GM12872 (cell line): Measurements from ENCODE around the gene SPSB1.

ENCODE experiments used
- TF ChIP-seq, protein P1 (sequence below): IDR thresholded peaks from 3 replicates; pipeline ENCODE4 v1.5.1; 2011; ENCODE audit warnings: low read depth, mild to moderate bottlenecking, low read length, moderate library complexity; ENCODE audit not compliant: insufficient read depth

Gene SPSB1

DNA sequence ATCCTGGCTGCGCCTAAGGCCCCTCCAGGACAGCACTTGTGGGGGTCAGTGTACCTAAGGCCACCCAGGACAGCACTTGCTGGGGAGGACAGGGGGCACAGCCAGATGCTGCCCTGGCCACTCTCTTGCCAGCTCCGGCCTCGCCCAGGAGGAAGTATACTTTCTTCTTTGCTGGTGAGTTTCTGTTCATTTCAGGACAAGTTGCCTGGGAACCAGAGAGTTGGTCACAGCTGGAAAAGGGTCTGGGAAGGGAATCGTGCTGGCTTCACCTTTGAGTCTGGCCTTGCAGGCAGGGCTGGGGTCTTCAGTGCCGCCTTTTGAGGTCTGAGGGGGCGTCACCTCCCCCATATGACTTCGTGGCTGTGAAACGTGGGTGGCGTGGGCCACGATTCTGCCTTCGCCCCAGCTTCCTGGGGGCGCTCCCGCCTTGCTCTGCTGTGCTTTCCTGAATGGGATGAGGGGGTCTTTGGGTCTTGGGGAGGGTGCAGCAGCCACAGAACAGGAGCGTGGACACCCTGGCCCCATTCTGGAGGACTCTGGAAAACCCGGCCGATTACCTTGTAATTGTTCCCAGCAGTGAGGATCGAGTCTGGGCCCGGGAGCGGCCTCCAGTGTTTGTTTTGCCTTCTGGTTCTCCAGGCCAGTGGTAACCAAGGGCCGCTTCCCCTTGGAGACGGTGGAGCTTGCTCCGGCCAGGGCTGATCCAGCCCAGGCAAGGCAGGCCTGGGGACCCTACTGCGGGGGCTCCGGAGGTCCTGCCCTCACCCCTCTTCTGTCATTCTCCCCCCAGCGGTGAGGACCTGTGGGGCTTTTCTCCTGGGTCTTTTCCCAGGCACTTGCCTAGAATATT, 45.9 kb downstream of the SPSB1 start:
- TF ChIP-seq, protein P1, sequence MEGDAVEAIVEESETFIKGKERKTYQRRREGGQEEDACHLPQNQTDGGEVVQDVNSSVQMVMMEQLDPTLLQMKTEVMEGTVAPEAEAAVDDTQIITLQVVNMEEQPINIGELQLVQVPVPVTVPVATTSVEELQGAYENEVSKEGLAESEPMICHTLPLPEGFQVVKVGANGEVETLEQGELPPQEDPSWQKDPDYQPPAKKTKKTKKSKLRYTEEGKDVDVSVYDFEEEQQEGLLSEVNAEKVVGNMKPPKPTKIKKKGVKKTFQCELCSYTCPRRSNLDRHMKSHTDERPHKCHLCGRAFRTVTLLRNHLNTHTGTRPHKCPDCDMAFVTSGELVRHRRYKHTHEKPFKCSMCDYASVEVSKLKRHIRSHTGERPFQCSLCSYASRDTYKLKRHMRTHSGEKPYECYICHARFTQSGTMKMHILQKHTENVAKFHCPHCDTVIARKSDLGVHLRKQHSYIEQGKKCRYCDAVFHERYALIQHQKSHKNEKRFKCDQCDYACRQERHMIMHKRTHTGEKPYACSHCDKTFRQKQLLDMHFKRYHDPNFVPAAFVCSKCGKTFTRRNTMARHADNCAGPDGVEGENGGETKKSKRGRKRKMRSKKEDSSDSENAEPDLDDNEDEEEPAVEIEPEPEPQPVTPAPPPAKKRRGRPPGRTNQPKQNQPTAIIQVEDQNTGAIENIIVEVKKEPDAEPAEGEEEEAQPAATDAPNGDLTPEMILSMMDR, result no peak

DNA sequence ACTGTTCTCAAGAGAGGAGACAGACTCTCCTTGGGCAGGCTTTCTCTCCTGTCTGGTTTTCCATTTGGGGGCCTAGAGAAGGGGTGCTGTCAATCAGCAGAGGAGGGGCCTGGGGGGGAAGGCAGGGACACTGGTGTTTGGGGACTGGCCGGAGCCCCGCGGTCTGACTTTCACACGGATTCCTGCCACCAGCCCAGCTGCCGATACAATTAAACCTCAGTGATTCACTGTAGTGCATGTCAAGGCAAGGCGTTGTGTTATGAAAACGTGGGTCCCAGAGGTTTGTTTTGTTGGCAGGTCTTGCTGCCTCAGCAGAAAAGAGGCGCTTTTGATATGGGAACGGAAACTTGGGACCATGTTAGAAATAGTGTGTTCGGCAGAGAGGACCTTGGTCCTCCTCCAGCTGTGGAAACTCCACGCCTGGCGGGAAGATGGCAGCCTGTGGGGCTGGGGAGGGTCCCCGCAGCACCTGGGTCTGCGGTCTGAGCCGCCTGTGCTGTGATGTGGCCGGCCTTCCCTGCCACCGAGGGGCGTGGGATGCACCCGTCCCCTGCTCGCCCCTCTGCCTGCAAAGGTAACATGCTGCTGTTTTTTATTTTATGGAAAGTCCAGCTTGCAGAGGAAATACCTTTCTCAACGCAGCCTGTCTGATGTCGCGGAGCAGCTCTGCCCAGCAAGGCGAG, 47.6 kb downstream of the SPSB1 start:
- TF ChIP-seq, protein P1, result no peak

DNA sequence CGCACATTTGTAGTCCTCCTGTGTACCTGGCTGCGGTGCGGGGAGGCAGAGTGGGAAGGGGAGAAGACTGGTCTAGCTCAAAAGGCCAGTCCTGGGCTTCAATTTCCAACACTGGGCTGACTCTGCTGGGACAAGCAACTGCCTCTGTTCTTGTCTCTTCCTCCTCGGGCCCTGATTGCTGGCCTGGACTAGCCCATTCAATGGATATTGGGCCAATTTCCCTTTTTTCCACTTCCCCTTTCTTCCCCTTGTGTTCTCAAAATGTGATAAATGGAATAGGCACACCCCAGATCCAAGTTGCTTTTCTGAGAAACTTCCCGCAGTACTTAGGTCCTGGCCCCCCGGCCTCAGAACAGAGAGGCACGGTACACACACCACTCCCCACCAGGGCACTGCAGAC, 48.2 kb downstream of the SPSB1 start:
- TF ChIP-seq, protein P1, result no peak

DNA sequence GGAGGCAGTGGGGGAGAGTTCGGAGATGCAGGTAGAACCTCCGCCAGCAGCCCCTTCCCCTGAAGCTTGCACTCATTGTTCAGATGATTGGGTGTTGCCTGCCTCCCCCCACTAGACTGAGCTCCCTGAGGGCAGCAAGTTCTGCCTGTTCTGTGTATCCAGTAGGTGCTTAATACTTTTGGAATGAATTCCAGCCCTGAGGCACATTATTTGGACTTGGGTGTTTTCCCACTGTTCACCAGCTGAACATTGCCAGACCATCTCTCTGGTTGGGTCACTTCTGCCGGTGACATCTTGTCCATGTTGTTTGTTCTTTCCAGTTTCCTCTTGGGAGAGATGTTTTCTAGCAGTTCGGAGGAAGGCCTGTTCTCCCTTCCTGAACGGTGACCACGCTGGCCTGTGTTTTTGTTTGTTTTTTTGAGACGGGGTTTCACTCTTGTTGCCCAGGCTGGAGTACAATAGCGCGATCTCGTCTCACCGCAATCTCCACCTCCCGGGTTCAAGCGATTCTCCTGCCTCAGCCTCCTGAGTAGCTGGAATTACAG, 48.7 kb downstream of the SPSB1 start:
- TF ChIP-seq, protein P1, result no peak

DNA sequence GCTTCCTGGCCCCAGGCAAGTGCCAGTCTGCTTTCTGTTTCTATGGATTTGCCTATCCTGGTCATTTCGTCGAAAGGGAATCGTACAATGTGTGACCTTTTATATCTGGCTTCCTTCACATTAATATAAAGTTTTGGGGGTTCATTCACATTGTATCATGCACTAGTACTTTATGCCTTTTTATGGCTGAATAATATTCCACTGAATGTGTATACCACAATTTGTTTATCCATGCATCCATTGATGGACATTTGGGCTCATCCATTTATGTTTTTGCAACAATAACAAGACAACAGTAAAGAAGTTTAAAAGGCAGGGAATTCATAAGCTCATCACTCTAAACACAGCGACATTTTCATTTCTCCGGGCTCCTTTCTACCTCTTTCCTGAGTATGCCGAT, 50.6 kb downstream of the SPSB1 start:
- TF ChIP-seq, protein P1, result no peak

DNA sequence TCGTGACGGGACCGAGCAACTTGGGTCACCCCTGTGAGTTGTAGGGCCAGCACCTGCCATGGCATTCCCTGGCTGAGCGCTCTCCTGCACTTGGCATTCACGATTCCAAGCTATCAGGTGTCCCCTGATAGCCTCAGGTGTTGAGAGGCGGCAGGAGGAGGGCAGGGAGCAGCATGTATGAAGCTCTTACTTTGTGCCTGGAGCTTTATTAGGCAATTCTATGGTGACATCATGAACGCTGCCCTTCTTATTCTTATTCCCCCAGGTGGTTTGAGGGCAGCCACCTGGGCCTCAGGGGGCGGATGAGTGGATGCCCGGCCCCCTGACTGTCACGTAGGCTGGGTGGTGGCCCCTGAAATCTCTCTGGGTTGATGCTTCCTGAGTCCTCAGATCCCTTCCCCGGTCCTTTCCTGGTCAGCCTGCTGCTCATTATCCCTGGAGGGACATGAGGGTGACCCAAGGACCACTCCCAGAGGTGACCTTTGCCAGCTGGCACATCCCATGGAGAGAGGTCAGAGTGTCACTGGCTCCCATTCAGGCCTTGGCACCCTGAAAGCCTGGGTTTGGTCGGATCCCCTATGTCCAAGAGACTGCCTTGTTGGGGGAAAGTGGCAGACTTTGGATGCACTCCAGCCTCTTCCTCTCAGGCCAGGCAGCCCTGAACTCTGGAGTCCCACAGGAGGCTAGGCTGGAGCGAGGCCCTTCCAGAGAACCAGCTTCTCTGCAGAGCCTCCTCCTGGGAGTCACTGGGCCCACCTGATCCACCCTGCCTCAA, 51.9 kb downstream of the SPSB1 start:
- TF ChIP-seq, protein P1, result no peak

DNA sequence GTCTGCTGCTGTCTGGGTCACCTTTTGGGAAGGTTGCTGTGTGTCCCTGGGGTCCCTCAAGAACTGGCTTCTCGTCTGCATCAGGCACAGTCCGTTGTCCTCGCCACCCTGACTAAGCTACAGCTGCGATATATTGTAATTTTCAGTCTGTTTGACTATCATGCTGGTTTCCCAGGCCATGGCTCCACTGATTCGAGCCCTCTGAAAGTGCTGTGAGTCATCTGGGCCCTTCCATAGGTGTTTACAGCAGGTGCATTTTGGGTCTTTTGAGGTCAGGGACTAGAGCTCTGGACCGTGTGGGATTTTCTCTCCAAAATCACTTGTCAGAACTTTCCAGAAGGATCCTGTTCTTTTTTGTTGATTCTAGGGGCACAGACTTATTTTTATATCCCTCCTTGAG, 52.8 kb downstream of the SPSB1 start:
- TF ChIP-seq, protein P1, result no peak
